Neuronal stem cell (in vitro differentiated cells): ENCODE data around the gene DSP.

ENCODE experiments used
- DNase-seq: peaks from one replicate; pipeline ENCODE4 v3.0.0-alpha.2; 2013; ENCODE audit warnings: low spot score
- H2AFZ ChIP-seq: one replicate; pipeline ENCODE4 v1.6.1; 2013; ENCODE audit warnings: mild to moderate bottlenecking, low read length, inconsistent platforms
- H2AK5ac ChIP-seq: 2 replicates; pipeline ENCODE4 v1.6.1; 2013; ENCODE audit warnings: low read depth, mild to moderate bottlenecking, inconsistent platforms, low read length, moderate library complexity, mixed read lengths
- H2BK120ac ChIP-seq: 2 replicates; pipeline ENCODE4 v1.6.1; 2013; ENCODE audit warnings: low read depth, mild to moderate bottlenecking, inconsistent platforms, low read length, moderate library complexity, mixed read lengths
- H2BK12ac ChIP-seq: one replicate; pipeline ENCODE4 v1.6.1; 2013; ENCODE audit warnings: low read length, inconsistent platforms
- H2BK15ac ChIP-seq: 2 replicates; pipeline ENCODE4 v1.6.1; 2013; ENCODE audit warnings: mild to moderate bottlenecking, low read length, inconsistent platforms, mixed read lengths
- H2BK5ac ChIP-seq: one replicate; pipeline ENCODE4 v1.6.1; 2013; ENCODE audit warnings: inconsistent platforms, mild to moderate bottlenecking, low read length, moderate library complexity
- H3K14ac ChIP-seq: one replicate; pipeline ENCODE4 v1.6.1; 2013; ENCODE audit warnings: low read length, inconsistent platforms
- H3K18ac ChIP-seq: 2 replicates; pipeline ENCODE4 v1.6.1; 2013; ENCODE audit warnings: low read length, inconsistent platforms
- H3K23ac ChIP-seq: 2 replicates; pipeline ENCODE4 v1.6.1; 2013; ENCODE audit warnings: low read depth, mild to moderate bottlenecking, mixed read lengths, low read length, inconsistent platforms; ENCODE audit not compliant: poor library complexity
- H3K27ac ChIP-seq: replicated peaks from 3 replicates; pipeline ENCODE4 v1.5.1; 2013; ENCODE audit warnings: low read length, inconsistent platforms
- H3K27me3 ChIP-seq, 3 experiments: 2 replicates each; pipeline ENCODE4 v1.6.1; 2013; ENCODE audit warnings: low read length in 3 of 3, mild to moderate bottlenecking in 2 of 3, inconsistent platforms in 1 of 3, low read depth in 1 of 3, mixed read lengths in 1 of 3, moderate library complexity in 1 of 3; ENCODE audit not compliant: control insufficient read depth in 3 of 3, insufficient read depth in 3 of 3
- H3K36me3 ChIP-seq, 2 donors: replicated peaks in 1 of 2; 2 replicates each; pipeline ENCODE4 v1.6.1; 2013; ENCODE audit warnings: low read length in 2 of 2; ENCODE audit not compliant: control insufficient read depth in 2 of 2, insufficient read depth in 2 of 2
- H3K4ac ChIP-seq: 2 replicates; pipeline ENCODE4 v1.6.1; 2013; ENCODE audit warnings: inconsistent platforms, mild to moderate bottlenecking, low read length, moderate library complexity
- H3K4me1 ChIP-seq, 2 donors: 1 replicate in 1 of 2; 2 replicates in 1 of 2; pipeline ENCODE4 v1.6.1; 2013; ENCODE audit warnings: low read length in 2 of 2, low read depth in 1 of 2; ENCODE audit not compliant: control insufficient read depth in 2 of 2, insufficient read depth in 1 of 2
- H3K4me2 ChIP-seq: one replicate; pipeline ENCODE4 v1.6.1; 2013; ENCODE audit warnings: mild to moderate bottlenecking, low read length, inconsistent platforms; ENCODE audit not compliant: insufficient read depth, poor library complexity, severe bottlenecking
- H3K4me3 ChIP-seq, 2 donors: 2 replicates each; pipeline ENCODE4 v1.5.1; 2013; ENCODE audit warnings: low read length in 2 of 2, mild to moderate bottlenecking in 2 of 2, inconsistent platforms in 1 of 2, moderate library complexity in 1 of 2
- H3K79me1 ChIP-seq: one replicate; pipeline ENCODE4 v1.6.1; 2013; ENCODE audit warnings: low read depth, mild to moderate bottlenecking, inconsistent platforms, low read length, moderate library complexity
- H3K9ac ChIP-seq: one replicate; pipeline ENCODE4 v1.6.1; 2013; ENCODE audit warnings: mild to moderate bottlenecking, low read depth, low read length, inconsistent platforms; ENCODE audit not compliant: poor library complexity
- H3K9me3 ChIP-seq, 2 donors: replicated peaks in 1 of 2; 2 replicates each; pipeline versions ENCODE3 to v1.6.1; 2013; ENCODE audit warnings: low read length in 2 of 2, mild to moderate bottlenecking in 2 of 2, inconsistent platforms in 1 of 2, low read depth in 1 of 2, mixed read lengths in 1 of 2, moderate library complexity in 1 of 2; ENCODE audit not compliant: control insufficient read depth in 2 of 2, insufficient read depth in 1 of 2
- H4K8ac ChIP-seq: one replicate; pipeline ENCODE4 v1.6.1; 2013; ENCODE audit warnings: low read depth, mild to moderate bottlenecking, inconsistent platforms, low read length, moderate library complexity
- H4K91ac ChIP-seq: one replicate; pipeline ENCODE4 v1.6.1; 2013; ENCODE audit warnings: low read length, low read depth, mild to moderate bottlenecking, inconsistent platforms; ENCODE audit not compliant: poor library complexity
- WGBS, 2 donors: extraction: QIAGEN DNeasy Blood & Tissue Kit; methylation state at CpG; one replicate each; pipeline ENCODE4 v1.1.7; 2013; ENCODE audit warnings: missing lambda C conversion rate in 2 of 2, mixed read lengths in 1 of 2; ENCODE audit not compliant: insufficient read length in 2 of 2, insufficient replicate concordance in 1 of 2; ENCODE audit errors: extremely low coverage in 2 of 2; 5-methylcytosine and 5-hydroxymethylcytosine counted together

The DSP gene

GRCh38 chr6:7554533-7555275, 13.2 kb downstream of the DSP start:
- no CpG with 5 or more reads among the region's 6 CpGs for WGBS, 2 donors
- Histone ChIP-seq H2BK120ac (no peak overlapping the region), H2BK5ac (no peak overlapping the region), H4K8ac (no peak overlapping the region), H3K9ac (no peak overlapping the region), H2BK12ac (no peak overlapping the region), H3K4me2 (no peak overlapping the region), H3K4me3 (no peak overlapping the region), H3K23ac (no peak overlapping the region), H2AK5ac (no peak overlapping the region), H3K79me1 (no peaks in the 10 kb centered on the region), H2BK15ac (no peak overlapping the region), H3K4me1 (no peaks in the 10 kb centered on the region), H3K4ac (no peak overlapping the region), H3K27ac (no peak overlapping the region), H3K36me3 (peaks cover 0 to 7% of the 10 kb centered on the region in 2 donors), H4K91ac (no peak overlapping the region), H3K14ac (no peak overlapping the region), H3K18ac (no peak overlapping the region), H3K27me3 (peaks cover 0 to 64% (median 3%) of the 10 kb centered on the region in 3 experiments), H2AFZ (no peak overlapping the region), H3K9me3 (no peaks in the 10 kb centered on the region)
- no peak for DNase-seq

GRCh38 chr6:7555671-7556070, 14.2 kb downstream of the DSP start:
- Histone ChIP-seq H3K79me1 (no peaks in the 10 kb centered on the region), H3K9ac (peak overlapping the region; percentile 55), H3K14ac (no peak overlapping the region), H2AFZ (no peak overlapping the region), H3K9me3 (no peaks in the 10 kb centered on the region), H2BK12ac (no peak overlapping the region), H3K4me3 (no peak overlapping the region), H3K27me3 (peaks cover 0 to 67% (median 3%) of the 10 kb centered on the region in 3 experiments), H3K4me1 (no peaks in the 10 kb centered on the region), H2BK120ac (no peak overlapping the region), H2BK5ac (no peak overlapping the region), H2BK15ac (no peak overlapping the region), H3K23ac (no peak overlapping the region), H4K91ac (no peak overlapping the region), H2AK5ac (no peak overlapping the region), H3K4me2 (no peak overlapping the region), H3K36me3 (peaks cover 0 to 8% of the 10 kb centered on the region in 2 donors), H3K18ac (no peak overlapping the region), H3K27ac (no peak overlapping the region), H3K4ac (no peak overlapping the region), H4K8ac (no peak overlapping the region)
- no CpG with 5 or more reads among the region's 11 CpGs for WGBS, 2 donors
- DNase-seq, result no peak

DNA sequence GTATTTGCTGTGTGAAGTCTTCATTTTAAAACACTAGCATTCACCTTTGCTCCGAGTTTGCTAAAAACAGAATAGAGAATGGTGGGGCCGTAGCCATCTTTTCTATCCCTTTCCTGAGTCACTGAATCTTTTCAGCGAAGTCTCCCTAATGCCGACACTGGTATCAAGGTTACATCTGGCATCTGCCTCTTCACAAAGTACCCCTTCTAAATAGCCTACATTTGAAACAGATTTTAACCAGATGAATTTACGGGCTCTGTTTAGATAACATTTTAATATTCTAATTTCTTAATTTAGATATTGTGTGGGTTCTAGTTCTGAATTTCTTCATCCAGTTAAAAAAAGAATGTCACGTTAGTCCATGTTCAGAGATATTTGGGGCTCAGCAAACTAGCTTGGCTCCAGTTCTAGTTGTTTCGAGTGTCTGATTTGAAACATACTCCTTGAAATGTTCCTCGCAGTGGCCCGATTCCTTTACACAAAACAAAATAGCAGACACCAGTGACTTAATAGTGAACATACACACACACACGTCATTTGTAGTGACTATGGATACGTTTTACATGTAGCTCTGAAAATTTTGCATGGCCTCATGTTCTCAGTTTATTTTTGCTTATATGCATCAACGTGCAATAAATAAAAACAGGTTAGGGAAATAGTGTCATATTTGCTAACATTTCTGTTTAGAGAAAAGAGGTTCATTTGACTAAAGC, 15.1 kb downstream of the DSP start:
- Histone ChIP-seq H2BK120ac (no peak overlapping the region), H3K79me1 (no peaks in the 10 kb centered on the region), H3K4me3 (no peak overlapping the region), H2AK5ac (no peak overlapping the region), H4K8ac (no peak overlapping the region), H3K14ac (no peak overlapping the region), H2BK15ac (no peak overlapping the region), H3K4me2 (no peak overlapping the region), H3K27me3 (peaks cover 0 to 69% (median 3%) of the 10 kb centered on the region in 3 experiments), H2BK5ac (no peak overlapping the region), H2BK12ac (no peak overlapping the region), H3K9ac (no peak overlapping the region), H3K27ac (no peak overlapping the region), H3K18ac (no peak overlapping the region), H2AFZ (no peak overlapping the region), H3K9me3 (no peaks in the 10 kb centered on the region), H3K23ac (no peak overlapping the region), H4K91ac (no peak overlapping the region), H3K4me1 (no peaks in the 10 kb centered on the region), H3K36me3 (peaks cover 0 to 10% of the 10 kb centered on the region in 2 donors), H3K4ac (no peak overlapping the region)
- WGBS, 2 donors, result no CpG with 5 or more reads among the region's 12 CpGs
- no peak for DNase-seq

DNA sequence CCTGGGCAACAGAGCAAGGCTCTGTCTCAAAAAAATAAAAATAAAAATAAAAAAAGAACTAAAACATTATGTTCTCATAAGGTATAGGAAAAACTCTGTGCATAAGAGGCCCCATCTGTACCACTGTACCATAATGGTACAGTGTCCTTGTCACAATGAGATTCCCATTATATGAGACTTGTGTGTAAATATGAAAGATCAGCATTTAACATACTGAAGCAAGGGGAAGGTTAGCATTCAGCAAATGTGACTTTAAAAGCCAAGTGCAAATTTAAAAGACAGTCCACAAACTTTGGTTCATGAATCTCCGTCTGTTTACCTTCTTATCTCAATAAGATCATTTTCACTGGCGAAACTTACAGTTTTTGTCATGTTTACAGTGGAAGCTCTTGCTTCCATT, 16.2 kb downstream of the DSP start:
- Histone ChIP-seq H2BK12ac (no peak overlapping the region), H3K4me1 (no peaks in the 10 kb centered on the region), H3K9me3 (no peaks in the 10 kb centered on the region), H2BK15ac (no peak overlapping the region), H3K23ac (no peak overlapping the region), H3K36me3 (peaks cover 0 to 10% of the 10 kb centered on the region in 2 donors), H3K18ac (no peak overlapping the region), H4K8ac (no peak overlapping the region), H3K4me2 (no peak overlapping the region), H2BK120ac (no peak overlapping the region), H3K14ac (no peak overlapping the region), H3K4ac (no peak overlapping the region), H2AK5ac (no peak overlapping the region), H3K9ac (no peak overlapping the region), H3K4me3 (no peak overlapping the region), H4K91ac (no peak overlapping the region), H3K27ac (no peak overlapping the region), H2AFZ (no peak overlapping the region), H2BK5ac (no peak overlapping the region), H3K27me3 (peaks cover 0 to 67% (median 3%) of the 10 kb centered on the region in 3 experiments), H3K79me1 (no peaks in the 10 kb centered on the region)
- no peak for DNase-seq
- WGBS, 2 donors, result no CpG with 5 or more reads among the region's 2 CpGs
